Stimulated activated CD4-positive, alpha-beta T cell treated with anti-CD3 and anti-CD28 coated beads, Interleukin-1b, Interleukin-23, amount 100 ng/mL, for 4 hours (primary cell): ENCODE measurements around the gene ETDC.
"Not testable (repeated sequence)": the region's sequence is repeated elsewhere in the genome, so short reads cannot be mapped to it uniquely, and the experiment has no call there.

Source experiments
- DNase-seq, 2 donors: peaks; one replicate each; pipeline ENCODE4 v3.0.0-alpha.2; 2020; ENCODE audit warnings: low read depth in 2 of 2

ETDC gene

DNA sequence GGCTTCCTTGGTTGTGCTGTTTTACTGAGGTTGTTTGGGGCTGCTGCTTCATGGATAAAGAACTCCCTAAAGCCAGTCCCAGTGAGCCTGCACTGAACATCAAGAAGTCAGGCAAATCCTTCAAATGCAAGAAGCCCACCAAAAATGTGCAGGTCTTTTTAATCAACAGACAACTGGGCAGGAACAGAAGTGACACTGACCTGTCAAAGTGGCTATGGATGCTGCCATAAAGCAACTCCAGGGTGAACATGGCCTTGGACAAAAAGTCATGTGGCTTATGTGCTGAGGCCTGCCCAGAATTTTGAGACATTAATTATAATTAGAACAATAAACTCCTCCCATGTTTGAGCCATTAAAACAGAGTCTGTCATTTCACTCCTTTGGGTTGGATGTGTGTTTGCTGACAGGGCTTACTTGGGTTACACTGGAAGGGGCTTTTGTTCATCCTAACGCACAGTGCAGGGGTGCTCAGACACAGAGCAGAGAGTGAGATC, at the start of gene ETDC:
TSS of gene ETDC (plus strand) at position 51 of the 494 bp plus-strand sequence. CDS start at position 51, 0 bp downstream.
- no peak for DNase-seq

DNA sequence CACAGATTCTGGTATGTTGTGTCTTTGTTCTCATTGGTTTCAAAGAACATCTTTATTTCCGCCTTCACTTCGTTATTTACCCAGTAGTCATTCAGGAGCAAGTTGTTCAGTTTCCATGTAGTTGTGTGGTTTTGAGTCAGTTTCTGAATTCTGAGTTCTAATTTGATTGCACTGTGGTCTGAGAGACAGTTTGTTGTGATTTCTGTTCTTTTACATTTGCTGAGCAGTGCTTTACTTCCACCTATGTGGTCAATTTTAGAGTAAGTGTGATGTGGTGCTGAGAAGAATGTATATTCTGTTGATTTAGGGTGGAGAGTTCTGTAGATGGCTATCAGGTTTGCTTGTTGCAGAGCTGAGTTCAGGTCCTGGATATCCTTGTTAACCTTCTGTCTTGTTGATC, 48.3 kb upstream of the ETDC start:
- DNase-seq, result not testable (repeated sequence)

DNA sequence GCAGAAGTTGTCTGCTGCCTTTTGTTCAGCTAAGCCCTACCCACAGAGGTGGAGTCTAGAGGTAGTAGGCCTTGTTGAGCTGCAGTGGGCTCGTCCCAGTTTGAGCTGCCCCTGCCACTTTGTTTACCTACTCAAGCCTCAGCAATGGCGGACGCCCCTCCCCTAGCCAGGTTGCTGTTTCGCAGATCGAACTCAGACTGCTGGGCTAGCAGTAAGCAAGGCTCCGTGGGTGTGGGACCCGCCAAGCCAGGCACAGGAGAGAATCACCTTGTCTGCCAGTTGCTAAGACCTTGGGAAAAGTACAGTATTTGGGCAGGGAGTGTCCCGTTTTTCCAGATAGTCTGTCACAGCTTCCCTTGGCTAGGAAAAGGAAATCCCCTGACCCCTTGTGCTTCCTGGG, 45.9 kb upstream of the ETDC start:
- DNase-seq, result not testable (repeated sequence)

DNA sequence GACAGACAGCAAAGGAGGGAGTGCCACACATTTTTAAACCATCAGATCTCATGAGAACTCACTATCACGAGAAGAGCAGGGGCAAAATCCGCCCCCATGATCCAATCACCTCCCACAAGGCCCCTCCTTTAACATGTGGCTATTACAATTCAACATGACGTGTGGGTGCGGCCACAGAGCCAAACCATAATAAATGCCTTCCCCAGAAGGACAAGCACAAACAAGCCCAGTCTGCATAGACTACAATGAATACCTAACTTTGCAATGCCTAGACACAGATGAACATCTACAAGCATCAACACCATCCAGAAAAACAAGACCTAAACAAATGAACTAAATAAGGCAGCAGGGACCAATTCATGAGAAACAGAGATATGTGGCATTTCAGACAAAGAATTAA, 45.1 kb upstream of the ETDC start:
- no peak for DNase-seq

DNA sequence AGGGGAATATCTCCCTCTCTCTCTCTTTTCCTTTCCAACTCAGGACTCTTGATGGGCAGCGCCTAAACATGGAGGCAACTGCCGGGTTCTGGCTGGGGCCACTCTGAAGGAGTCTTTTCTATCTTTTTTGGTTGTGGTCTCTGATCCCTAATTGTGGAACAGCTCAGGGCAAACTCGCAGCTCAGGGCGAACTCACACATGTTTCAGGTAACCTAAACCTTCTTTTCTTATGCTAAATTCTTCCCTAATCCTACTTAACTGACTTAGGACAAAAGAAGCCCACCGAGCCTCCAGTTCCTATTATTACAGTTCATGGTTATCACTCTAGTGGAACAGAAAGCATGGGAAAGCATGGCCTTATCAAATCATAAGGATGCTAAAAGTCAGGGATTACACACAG, 36.1 kb upstream of the ETDC start:
- DNase-seq, result no peak

DNA sequence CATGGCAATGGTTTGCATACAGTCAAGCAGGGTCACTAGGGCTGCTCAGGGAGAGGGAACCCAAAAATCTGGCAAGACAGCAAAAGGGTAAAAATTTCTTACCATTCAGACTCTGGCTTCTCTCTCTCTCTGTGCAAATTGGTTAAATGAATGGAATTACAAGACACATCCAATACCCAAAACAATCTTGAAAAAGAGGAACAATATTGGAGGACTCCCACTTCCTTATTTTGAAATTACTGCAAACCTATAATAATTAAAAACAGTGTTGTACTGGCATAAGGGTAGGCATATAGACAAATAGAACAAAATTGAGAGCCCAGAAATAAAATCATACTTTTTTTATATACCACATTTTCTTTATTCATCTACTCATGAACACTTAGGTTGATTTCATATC, 33.3 kb upstream of the ETDC start:
- no peak for DNase-seq

DNA sequence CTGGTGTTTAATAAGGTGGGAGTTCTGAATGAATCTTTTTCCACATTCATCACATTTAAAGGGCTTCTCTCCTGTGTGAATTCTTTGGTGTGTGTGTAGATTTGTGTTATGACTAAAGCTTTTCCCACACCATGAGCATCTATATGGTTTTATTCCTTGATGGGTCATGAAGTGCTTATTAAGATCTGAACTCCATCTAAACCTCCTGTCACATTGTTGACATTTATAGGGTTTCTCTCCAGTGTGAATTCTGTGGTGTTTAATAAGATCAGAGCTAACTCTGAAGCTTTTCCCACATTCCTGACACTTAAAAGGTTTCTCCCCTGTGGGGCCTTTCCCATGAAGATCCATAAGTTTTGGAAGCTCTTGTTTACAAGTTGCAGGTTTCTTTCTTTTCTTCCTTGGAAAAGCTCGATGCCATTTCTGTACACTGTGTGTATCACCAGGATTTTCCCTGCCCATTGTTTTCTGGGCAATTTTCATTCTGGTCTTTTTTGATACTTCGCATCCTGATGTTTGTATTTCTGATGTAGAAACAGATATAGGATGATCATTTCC, 21.9 kb upstream of the ETDC start:
- no peak for DNase-seq

DNA sequence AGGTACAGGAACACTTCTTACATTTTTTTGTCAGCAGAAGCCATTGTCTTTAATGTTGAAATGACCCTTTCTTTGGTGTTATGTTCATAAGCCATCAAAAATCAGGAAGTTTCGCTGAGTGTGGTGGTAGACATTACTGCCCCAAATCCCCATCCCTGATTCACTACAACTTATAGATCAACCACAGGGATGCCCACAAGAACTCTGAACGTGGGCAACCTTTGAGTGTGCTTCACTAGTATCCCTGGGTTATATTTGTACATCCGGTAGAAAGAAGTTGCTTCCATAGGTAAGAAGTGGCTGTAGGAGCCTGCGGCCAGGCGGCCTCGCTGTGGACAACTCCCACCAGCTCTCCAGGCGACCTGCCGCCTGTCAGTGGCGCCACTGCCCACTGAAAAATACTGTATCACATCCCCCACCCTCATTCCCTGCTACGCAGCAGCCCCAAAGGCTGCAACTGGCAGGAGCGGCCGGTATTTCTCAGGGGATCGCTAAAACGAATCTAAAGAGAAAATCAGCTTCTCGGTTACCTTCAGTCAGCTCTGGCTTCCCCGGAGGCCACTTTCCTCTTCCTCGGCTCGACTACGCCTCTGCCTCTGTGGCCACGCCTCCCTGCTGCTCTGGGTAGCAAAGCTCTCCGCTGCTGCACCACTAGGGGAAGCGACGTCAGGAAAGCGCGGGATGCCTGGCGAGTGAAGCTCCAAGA, 13.9 kb upstream of the ETDC start:
- DNase-seq, result peak; percentile 36 to 47

DNA sequence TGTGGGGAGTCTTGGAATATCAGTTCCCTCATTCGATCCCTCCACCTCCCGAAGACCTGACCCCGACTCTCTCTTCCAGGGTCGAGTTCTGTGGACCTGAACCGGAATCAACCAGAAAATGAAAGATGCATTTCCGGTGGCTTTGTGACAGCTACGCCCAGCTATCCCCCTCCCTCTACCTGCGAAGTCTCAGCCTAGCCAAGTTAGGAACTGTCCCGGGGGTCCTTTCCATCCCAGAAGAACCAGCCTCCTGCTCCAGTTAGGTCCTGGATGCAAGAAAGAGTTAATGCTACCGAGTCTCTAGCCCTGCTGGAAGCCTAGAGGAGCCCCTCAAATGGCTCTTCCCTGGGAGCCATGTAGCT, 13.4 kb upstream of the ETDC start:
- no peak for DNase-seq

DNA sequence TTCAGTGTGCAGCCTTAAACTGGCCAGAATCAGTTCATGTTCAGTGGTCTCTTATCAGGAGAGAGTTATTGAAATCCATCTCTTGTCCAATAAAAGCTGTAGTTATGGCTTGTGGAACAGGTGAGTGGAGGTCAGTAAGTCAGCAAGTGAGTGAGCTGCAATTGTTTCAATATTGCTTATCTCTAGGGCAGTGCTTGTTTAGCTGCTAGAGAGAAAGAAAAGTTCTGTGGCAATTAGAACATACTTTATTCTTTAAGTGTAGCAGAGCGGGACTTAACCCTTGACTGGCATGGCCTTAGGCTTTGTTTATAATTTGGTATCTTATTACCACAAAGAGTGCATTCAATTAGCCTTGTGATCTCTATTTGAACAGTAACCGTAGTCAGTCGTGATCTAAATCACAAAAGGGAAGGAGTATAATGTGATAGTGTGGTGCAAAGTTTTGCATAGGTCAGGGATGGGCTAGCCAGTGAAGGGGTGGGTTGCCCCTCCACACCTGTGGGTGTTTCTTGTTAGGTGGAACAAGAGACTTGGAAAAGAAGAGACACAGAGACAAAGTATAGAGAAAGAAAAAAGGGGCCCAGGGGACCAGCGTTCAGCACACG, 6.9 kb upstream of the ETDC start:
- no peak for DNase-seq

DNA sequence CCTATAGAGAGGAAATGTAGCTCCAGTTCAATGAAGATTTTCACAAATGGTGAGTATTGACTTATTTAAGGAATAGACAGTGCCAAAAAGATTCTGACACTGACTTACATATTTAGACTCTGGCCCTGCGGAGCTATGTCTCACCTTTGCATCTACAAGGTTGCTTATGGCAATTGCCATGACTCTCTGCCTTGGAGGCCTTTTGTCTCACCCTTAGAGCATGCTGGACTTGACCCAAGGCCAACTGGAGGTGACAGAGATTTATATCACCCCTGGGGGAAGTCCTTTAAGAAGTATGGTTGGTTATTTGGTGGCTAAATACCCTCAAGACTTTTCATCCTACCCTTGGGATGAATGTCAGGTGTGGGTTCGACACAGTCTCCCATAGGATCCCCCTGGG, 4.5 kb upstream of the ETDC start:
- DNase-seq, result no peak

DNA sequence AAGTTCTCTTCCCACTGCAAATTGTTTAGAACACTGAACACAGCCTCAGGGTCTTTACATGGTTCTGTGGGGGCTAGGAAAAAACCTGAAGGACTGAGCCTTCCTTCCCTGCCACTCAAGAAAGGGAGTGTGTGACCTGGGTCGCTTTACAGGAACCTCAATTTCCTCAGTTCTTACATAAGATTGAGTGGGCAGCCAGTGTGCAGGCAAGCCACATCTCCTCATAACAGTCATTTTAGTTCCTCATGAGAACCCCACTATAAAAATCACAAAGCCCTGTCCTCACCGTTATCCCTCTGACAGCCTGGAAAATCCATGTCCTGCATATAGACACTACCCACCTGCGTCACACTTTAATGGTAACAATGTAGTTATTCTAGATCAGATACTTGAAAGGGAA, 2.1 kb upstream of the ETDC start:
- no peak for DNase-seq

DNA sequence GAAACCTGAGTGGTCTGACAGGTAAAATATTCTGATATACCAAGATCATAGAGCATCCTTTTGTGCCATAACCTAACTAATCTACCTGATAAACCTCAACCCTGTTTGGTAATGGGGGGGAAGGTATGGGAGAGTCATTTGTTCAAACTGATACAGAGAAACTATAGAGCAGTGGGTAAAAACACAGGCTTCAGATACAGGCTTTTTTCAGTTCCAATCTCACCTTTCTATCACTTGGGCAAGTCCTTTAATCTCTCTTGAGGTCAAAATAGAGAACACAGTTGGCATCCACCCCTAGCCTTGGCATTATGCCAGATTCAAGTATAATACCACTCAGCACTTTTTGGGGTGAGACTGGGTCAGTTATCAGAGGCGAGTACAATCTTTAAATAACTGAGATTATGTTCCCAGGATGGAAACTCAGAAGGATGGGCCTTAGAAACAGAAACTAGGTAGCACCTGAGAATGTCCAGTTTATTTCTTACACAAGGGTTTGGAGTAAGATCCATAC, 880 bp upstream of the ETDC start:
- DNase-seq, result no peak

DNA sequence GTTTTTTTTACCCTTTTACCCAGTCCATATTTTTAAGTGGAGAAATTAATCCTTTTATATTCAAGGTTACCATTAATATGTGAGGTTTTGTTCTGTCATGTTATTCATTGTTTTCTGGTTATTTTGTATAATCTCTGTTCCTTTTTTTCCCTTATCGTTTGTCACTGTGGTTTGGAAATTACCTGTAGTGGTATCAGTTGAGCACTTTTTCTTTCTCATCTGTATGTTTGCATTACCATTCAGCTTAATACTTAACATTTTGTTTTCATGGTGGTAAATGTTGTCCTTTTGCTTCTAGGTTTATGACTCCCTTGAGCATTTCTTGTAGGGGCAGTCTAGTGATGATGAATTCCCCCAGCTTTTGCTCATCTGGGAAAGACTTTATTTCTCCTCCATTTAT, 6.6 kb downstream of the ETDC start:
- DNase-seq, result no peak

DNA sequence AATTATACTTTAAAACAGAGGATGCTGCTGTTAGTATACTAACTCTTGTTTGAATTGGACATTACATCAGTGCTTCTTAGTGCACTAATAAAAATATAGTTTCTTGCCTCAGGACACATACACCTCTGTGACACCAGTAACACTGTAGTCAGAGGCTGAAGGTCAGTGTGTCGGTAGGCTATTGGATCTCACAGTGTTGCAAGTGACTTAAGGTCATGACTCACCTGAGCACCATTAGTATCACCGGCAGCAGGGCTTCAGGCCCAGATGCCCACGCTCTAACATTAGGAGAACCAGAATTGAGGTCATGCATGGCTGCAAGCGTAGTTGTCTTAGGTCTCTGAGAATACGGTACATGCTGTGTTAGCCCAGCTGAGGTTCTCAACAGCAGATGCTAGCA, 15.2 kb downstream of the ETDC start:
- no peak for DNase-seq

DNA sequence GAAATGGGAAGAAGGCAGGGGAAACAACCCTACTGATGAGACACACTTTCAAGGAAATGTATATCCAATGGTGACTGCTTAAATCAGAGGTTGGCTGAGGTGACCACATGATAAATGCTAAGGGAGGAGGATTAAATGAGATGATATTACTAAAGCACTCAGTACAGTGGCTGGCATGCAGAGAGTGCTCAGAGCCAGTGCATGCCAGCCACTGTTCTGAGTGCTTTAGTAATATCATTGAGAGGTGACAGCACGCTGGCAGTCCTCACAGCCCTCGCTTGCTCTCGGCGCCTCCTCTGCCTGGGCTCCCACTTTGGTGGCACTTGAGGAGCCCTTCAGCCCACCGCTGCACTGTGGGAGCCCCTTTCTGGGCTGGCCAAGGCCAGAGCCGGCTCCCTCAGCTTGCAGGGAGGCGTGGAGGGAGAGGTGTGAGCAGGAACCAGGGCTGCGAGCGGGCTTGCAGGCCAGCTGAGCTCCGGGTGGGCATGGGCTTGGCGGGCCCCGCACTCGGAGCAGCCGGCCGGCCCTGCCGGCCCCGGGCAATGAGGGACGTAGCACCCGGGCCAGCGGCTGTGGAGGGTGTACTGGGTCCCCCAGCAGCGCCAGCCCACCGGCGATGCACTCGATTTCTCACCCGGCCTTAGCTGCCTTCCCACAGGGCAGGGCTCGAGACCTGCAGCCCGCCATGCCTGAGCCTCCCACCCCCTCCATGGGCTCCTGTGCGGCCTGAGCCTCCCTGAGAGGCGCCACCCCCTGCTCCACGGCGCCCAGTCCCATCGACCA, 15.9 kb downstream of the ETDC start:
- DNase-seq, result not testable (repeated sequence)

DNA sequence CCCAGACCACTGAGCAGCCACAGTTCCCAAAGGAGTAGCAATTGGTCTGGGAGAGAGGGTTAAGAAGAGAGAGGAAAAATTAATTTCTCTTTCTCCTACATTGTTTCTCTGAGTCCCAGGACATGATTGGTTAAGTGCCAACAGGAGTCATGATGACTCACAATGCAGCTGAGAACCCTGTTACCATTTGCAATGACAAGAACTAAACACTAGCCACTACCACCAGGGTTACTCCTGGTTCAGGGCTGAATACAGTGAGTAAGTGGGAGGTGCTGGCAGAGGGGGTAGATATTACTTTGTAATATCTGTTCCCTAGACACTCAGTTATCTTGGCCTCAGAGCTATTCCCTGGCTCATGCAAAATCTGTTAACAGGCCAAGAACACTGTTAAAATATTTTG, 18.0 kb downstream of the ETDC start:
- no peak for DNase-seq

DNA sequence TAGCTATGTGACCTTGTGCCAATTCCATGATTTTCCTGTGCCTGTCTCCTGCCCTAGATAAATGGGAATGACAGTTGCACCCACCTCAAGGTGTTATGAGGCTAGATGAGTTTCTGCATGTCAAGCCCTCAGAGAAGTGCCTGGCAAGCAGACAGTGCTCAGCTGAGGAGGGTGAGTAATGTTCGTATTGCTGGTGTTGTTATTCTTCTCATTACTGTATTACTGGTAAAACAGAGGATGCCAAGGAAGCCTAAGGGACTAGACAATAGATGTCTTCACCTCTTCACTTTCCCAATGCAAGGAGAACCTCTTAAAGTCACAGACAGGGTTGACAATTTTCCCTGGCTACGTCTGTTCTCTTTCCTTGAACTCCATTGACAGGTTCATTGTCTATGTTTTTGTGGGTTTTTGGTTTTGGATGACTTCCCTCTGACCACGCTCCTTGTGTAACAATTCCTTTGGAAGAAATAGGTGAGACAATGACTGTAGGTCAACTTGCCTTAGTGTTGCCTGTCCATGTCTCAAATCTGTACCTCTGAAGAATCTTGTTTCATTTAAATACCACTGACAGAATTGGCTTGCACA, 19.2 kb downstream of the ETDC start:
- no peak for DNase-seq

DNA sequence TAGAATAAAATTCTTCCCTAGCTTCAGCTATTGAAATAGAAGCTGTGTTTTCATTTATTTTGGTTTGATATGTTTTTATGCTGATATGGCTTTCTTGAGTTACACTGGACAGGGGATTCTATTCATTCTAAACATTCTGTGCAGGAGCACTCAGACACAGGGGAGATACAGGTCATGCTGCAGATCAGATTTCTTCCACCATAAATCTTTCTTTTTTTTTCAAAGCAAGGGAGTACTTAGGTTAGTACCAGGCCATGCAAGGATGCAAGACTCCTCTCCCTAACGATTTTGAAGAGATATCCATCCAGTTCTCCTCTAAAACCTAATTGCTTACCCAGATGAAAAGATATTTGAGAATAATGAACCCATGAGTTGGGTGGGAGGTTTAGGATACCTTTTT, 21.4 kb downstream of the ETDC start:
- DNase-seq, result no peak

DNA sequence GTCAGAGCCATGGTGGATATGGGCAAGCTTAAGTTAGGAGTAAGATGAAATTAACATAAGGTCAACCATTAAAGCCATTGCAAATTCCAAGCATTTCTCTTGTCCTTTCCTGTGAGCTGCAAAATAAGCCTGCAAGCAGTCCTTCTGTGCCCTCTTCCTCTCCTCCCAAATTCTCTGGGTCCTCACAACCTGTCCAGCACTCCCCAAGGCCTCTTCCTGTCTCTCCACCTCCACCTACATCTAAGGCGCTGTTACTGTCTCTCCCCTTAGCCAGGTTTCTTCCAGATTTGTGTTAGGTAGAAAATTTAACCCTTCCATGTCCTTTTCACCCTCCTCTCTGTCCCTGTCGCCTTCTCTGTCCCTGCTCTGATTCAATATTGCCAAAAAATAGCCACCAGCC, 22.2 kb downstream of the ETDC start:
- DNase-seq, result no peak

DNA sequence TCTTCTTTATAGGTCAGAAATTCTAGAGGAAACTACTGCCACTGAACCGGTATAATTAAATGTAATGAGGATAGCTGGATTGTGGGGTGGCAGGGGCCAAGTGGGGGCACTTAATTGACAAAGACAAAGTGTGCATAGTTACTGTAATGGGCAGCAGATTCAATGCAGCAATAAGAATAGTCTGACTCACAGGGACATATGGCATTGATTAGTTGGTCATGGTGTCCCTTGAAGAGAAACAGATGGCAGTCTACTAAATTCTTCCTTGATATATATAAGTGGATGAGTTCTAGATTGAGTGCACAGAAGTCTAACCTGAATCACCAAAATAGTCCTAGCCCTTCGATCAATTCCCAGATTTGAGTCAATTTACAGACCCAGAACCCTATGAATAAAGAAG, 31.6 kb downstream of the ETDC start:
- DNase-seq, result no peak

DNA sequence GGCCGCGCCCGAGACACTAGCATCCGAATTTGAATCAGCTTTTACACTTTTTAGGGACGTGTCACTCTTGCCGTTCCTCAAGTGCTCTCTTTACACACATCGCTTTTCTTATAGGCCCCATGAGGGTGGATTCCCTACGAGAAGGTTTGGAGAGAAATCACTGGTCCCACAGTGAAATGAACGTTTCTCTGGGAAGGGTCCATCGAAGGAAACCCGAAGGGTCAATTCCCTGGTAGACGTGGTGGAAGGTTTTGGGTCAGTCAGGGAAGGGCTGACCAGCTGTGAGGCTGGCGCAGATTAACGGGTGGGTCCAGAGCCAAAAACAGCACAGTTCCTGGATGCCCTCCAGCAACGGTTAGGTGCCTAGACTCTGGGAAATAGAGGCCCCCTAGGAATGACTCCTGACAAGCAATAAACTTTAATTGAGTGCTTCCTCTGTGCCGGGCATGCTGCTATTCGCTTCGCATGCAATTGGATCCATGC, 35.9 kb downstream of the ETDC start:
- no peak for DNase-seq
